SJSA1 (cell line): ENCODE measurements around the gene DNAH8. TPM values are rescaled to one million over a fixed set of nuclear protein-coding genes. Genes with fewer than 3 reads are reported as not detected.

Experiments used
- DNase-seq, 2 experiments: peaks; one replicate each; pipeline ENCODE4 v3.0.0-alpha.2; 2015 to 2020; ENCODE audit warnings: low spot score in 2 of 2, low read depth in 1 of 2
- H3K27ac ChIP-seq: fragments of 250-450 bp; sonication (Bioruptor Pico); 2 replicates; pipeline ENCODE4 v1.5.1; 2020; ENCODE audit warnings: mild to moderate bottlenecking, moderate library complexity
- H3K27me3 ChIP-seq: fragments of 250-450 bp; sonication (Bioruptor Pico); replicated peaks from 2 replicates; pipeline ENCODE4 v1.5.1; 2020; ENCODE audit warnings: mild to moderate bottlenecking, moderate library complexity
- H3K36me3 ChIP-seq: fragments of 250-450 bp; sonication (Bioruptor Pico); 2 replicates; pipeline ENCODE4 v1.5.1; 2020; ENCODE audit warnings: mild to moderate bottlenecking
- H3K4me1 ChIP-seq: fragments of 250-450 bp; sonication (Bioruptor Pico); replicated peaks from 2 replicates; pipeline ENCODE4 v1.6.1; 2021; ENCODE audit warnings: mild to moderate bottlenecking
- H3K4me3 ChIP-seq: fragments of 250-450 bp; sonication (Bioruptor Pico); 2 replicates; pipeline ENCODE4 v1.5.1; 2020; ENCODE audit warnings: mild to moderate bottlenecking
- H3K9me3 ChIP-seq: fragments of 250-450 bp; sonication (Bioruptor Pico); replicated peaks from 2 replicates; pipeline ENCODE4 v1.5.1; 2020; ENCODE audit warnings: mild to moderate bottlenecking
- total RNA-seq: library from RNA; depleted of rRNA; stranded (reverse); fragments of >200 nt; shearing (Covaris generic); gene quantifications from 2 replicates; pipeline ENCODE4 v1.2.3, GENCODE V29; 2014

DNAH8 gene
- total RNA-seq, 1 experiment from 2014 or later, result not detected

DNA sequence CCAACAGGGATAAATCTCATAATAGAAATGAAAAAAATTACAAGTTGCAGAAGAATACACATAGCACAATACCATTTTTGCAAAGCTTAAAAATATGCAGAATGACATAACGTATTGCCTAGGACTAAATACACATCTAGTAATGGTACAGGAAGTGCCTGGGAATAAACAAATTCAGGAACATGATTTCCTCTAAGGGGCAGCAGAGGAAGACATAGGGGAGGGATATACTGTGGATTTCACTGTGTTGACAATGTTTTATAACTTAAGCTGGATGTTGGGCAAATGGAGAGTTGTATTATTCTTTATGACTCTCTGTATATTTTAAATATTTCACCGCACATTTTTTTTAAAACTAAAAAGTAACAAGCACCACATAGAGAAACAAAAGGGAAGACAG, 6.6 kb upstream of the DNAH8 start:
- Histone ChIP-seq H3K27me3 (peaks cover 8% of the 10 kb centered on the region; the same call in 1 of the 2 replicates), H3K4me3 (no peak overlapping the region), H3K9me3 (no peaks in the 10 kb centered on the region), H3K4me1 (no peaks in the 10 kb centered on the region), H3K27ac (no peak overlapping the region), H3K36me3 (no peaks in the 10 kb centered on the region)
- no peak for DNase-seq

- Histone ChIP-seq H3K36me3 (no peaks in the 10 kb centered on the region), H3K9me3 (no peaks in the 10 kb centered on the region; the same call in 1 of the 2 replicates), H3K27me3 (peaks cover 34% of the 10 kb centered on the region), H3K27ac (no peak overlapping the region), H3K4me3 (no peak overlapping the region), H3K4me1 (no peaks in the 10 kb centered on the region)
- DNase-seq, result no peak
Observed at GRCh38 chr6:38713812-38714211, 1.3 kb upstream of the DNAH8 start.

DNA sequence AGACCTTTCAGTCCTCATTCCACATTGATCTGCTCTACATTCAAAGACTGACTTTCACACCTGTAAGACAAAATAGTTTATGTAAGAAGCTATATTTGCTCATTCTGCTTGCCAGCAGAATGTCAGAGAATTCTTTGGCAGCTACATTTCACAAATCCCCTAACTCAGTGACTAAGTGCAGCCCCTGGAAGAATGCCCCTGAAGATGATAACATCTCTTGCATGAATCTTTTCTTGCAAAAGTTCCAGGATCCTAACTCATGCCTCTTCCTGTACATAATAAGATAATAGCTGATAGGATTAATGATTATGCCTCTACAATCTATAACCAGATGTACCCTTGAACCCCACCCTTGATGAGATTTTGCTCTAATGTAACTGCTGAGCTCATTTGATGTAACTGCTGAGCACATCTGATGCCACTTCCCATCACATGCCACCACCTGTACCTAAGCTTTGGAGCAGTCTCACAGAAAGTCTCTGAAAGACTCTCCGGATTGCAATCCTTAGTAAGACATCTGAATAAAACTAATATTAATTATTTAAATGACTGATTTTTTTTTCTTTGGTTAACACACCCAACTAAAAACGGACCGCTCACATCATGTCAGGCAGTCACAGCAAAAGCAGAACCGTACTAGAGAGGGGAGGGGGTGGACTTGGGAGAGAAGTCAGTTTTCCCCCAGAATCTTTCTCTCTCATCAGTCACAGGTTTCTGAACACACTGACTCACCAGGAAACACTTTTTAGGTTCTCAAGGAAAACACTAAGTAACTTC, 684 bp upstream of the DNAH8 start:
- Histone ChIP-seq H3K36me3 (no peaks in the 10 kb centered on the region), H3K27ac (no peak overlapping the region), H3K4me1 (no peaks in the 10 kb centered on the region), H3K9me3 (no peaks in the 10 kb centered on the region; the same call in 1 of the 2 replicates), H3K4me3 (no peak overlapping the region), H3K27me3 (peaks cover 34% of the 10 kb centered on the region)
- DNase-seq, result no peak

- no peak overlapping the region for H3K27ac ChIP-seq
- H3K36me3 ChIP-seq, result no peaks in the 10 kb centered on the region
- DNase-seq, result no peak
- H3K4me3 ChIP-seq, result no peak overlapping the region
- H3K9me3 ChIP-seq, result no peaks in the 10 kb centered on the region; the same call in 1 of the 2 replicates
- no peaks in the 10 kb centered on the region for H3K4me1 ChIP-seq
- peaks cover 36% of the 10 kb centered on the region for H3K27me3 ChIP-seq
Observed at GRCh38 chr6:38716825-38717224, 1.7 kb downstream of the DNAH8 start.

DNA sequence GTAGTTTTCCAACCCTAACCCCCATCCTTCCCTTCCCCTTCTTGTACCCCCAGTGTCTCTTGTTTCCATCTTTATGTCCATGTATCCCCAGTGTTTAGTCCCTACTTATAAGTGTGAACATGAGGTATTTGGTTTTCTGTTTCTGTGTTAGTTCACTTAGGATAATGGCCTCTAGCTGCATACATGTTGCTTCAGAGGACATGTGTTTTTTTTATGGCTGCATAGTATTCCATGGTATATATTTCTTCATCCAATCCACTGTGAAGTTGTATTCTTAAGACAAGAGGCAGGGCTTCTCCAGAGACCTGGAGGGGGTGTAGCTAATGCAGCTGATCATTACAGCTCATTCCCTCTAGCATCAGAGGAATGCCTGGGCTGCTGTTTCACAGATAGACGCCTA, 4.2 kb downstream of the DNAH8 start:
- DNase-seq, result no peak
- Histone ChIP-seq H3K4me1 (no peaks in the 10 kb centered on the region), H3K4me3 (no peak overlapping the region), H3K9me3 (peaks cover under 1% of the 10 kb centered on the region; the same call in 1 of the 2 replicates), H3K36me3 (no peaks in the 10 kb centered on the region), H3K27ac (no peak overlapping the region), H3K27me3 (peaks cover 27% of the 10 kb centered on the region)

GRCh38 chr6:38720295-38720694, 5.2 kb downstream of the DNAH8 start:
- peaks cover 4% of the 10 kb centered on the region; the same call in 1 of the 2 replicates for H3K9me3 ChIP-seq
- no peak overlapping the region for H3K27ac ChIP-seq
- peaks cover 19% of the 10 kb centered on the region for H3K27me3 ChIP-seq
- H3K36me3 ChIP-seq, result no peaks in the 10 kb centered on the region
- no peak for DNase-seq
- H3K4me3 ChIP-seq, result no peak overlapping the region
- no peaks in the 10 kb centered on the region for H3K4me1 ChIP-seq

GRCh38 chr6:38722038-38722437, 6.9 kb downstream of the DNAH8 start:
- Histone ChIP-seq H3K4me1 (no peaks in the 10 kb centered on the region), H3K4me3 (no peak overlapping the region), H3K27ac (no peak overlapping the region), H3K9me3 (peaks cover 4% of the 10 kb centered on the region; the same call in 1 of the 2 replicates), H3K36me3 (no peaks in the 10 kb centered on the region), H3K27me3 (peaks cover 6% of the 10 kb centered on the region; the same call in 1 of the 2 replicates)
- DNase-seq, result no peak

- Histone ChIP-seq H3K9me3 (peaks cover 4% of the 10 kb centered on the region; the same call in 1 of the 2 replicates), H3K36me3 (no peaks in the 10 kb centered on the region), H3K4me1 (no peaks in the 10 kb centered on the region), H3K27me3 (peaks cover 5% of the 10 kb centered on the region; the same call in 1 of the 2 replicates), H3K4me3 (no peak overlapping the region), H3K27ac (no peak overlapping the region)
- DNase-seq, result no peak
Observed at GRCh38 chr6:38722727-38723334, 7.7 kb downstream of the DNAH8 start.

DNA sequence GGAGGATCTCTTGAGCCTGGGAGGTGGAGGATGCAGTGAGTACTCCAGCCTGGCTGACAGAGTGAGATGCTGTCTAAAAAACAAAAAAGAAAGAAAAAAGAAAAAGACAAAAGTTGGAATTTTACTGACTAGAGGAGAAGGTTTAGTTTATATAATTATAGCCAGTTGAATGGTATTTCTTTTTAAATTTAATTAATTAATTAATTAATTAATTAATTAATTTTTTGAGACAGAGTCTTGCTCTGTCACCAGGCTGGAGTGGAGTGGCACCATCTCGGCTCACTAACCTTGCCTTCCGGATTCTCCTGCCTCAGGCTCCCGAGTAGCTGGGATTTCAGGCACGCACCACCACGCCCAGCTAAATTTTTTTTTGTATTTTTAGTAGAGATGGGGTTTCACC, 8.7 kb downstream of the DNAH8 start:
- DNase-seq, result no peak
- peaks cover 3% of the 10 kb centered on the region; the same call in 1 of the 2 replicates for H3K27me3 ChIP-seq

DNA sequence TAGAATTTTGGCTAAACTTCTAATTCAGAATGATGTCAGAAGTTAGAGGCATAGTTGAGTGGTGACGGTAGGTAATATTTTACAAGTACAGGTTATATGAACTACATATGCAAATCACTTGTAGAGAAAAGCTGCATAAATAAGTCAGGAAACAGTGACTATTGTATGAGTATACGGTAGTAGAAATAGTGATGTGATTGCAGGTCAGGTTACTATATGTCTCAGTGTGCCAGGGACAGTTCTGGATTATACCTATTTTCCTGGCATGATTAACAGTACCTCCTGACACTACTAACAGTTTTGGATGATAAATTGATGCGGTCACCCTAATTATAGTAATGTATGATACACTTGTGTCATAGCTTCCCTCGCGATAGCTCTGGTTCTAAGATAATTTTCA, 9.2 kb downstream of the DNAH8 start:
- Histone ChIP-seq H3K9me3 (peaks cover 4% of the 10 kb centered on the region; the same call in 1 of the 2 replicates), H3K27me3 (peaks cover 3% of the 10 kb centered on the region; the same call in 1 of the 2 replicates), H3K27ac (no peak overlapping the region), H3K4me1 (no peaks in the 10 kb centered on the region), H3K36me3 (no peaks in the 10 kb centered on the region), H3K4me3 (no peak overlapping the region)
- no peak for DNase-seq

More for the DNA sequence above, 8.7 kb downstream of the DNAH8 start:
- peaks cover 4% of the 10 kb centered on the region; the same call in 1 of the 2 replicates for H3K9me3 ChIP-seq
- no peak overlapping the region for H3K27ac ChIP-seq
- no peaks in the 10 kb centered on the region for H3K36me3 ChIP-seq
- H3K4me1 ChIP-seq, result no peaks in the 10 kb centered on the region
- no peak overlapping the region for H3K4me3 ChIP-seq

DNA sequence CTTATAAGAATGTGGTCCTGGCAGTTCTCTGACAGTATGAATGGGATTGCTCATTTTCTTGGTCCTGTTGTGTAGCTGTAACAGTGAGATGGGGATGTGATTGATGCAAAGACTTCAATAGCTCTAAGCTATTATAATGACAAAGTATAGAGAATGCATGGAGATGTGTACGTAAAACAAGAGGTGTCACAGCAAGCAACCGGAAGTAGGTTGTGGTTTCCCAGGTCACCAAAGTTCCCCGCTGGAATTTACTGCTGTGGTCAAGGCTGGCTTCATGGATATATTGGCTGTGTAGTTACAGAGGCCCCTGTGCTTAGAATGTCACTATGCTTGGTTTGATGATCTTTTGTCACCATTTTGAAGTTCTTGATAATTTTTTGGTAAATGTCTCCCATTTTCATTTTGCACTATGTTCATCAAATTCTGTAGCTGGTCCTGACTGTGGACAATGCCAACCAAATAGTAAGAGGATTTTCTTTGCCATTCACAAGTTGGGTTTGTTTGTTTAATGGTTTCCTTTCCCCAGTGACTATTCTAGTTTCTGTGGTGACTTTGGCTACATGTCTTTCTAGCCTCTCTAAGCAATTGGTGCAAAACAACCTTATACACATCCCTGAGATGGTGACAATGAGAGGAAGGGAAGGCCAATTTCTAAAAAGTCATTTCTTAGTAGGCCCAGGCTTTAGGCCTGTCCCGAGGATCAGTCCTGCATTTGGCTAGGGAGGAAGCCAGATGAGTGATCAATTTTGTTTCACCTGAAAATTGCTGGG, 10.5 kb downstream of the DNAH8 start:
- H3K27me3 ChIP-seq, result peaks cover 3% of the 10 kb centered on the region; the same call in 1 of the 2 replicates
- DNase-seq, result no peak
- H3K4me3 ChIP-seq, result no peak overlapping the region
- H3K36me3 ChIP-seq, result no peaks in the 10 kb centered on the region
- H3K27ac ChIP-seq, result no peak overlapping the region
- no peaks in the 10 kb centered on the region for H3K4me1 ChIP-seq
- peaks cover 4% of the 10 kb centered on the region; the same call in 1 of the 2 replicates for H3K9me3 ChIP-seq

DNA sequence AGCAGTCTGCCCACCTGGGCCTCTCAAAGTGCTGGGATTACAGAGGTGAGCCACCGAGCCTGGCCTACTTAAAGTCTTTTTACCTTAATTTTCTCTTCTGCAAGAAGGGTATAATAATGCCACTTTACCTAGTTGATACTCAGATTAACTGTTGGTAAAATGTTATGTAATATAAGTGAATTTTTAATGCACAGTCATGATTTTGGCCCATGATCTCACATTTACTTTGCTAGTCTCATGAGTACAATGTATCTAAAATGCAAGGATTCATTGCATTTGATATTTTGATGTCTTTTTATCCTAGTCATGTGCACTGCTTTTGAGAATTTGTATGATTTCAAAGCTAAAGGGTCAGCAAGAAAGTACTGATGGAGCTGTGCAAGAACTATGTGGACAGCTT, 13.1 kb downstream of the DNAH8 start:
- no peaks in the 10 kb centered on the region for H3K4me1 ChIP-seq
- no peak for DNase-seq
- no peak overlapping the region for H3K4me3 ChIP-seq
- no peaks in the 10 kb centered on the region; the same call in 1 of the 2 replicates for H3K27me3 ChIP-seq
- no peak overlapping the region for H3K27ac ChIP-seq
- no peaks in the 10 kb centered on the region for H3K36me3 ChIP-seq
- H3K9me3 ChIP-seq, result peaks cover 4% of the 10 kb centered on the region; the same call in 1 of the 2 replicates

DNA sequence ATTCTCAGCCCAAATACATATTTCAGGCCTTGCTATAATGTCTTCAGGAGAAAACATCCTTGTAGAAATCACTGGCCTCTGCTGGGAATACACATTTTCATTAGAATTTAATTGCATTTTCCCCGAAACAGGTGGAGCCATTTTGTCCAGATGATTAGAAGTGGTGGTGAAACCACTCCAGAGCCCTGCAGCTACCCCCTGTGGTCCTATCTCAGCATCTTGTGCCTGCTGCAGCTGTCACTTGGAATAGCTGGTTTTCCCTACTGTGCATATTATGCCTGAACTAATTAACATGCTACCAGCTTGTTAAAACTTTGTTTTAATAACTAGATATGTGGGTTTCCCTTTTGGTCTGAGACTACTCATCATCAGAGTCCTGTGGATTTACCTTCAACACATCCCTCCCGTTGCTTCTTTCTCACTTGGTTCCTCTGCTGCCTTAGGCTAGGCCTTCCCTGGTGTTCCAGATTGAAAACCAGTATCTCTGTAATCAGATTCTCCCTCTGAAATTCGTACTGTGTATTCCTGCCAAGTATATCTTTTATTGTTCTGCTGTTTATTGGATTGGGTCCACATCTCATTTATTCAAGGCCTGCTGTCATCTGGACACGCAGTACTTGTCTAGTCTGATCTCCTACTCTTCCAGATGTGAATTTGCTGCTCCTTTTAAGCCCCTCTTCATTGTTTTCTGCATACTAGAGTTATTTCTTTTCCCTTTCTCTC, 15.2 kb downstream of the DNAH8 start:
- H3K27ac ChIP-seq, result no peak overlapping the region
- H3K36me3 ChIP-seq, result no peaks in the 10 kb centered on the region
- no peaks in the 10 kb centered on the region for H3K4me1 ChIP-seq
- no peak overlapping the region for H3K4me3 ChIP-seq
- H3K27me3 ChIP-seq, result no peaks in the 10 kb centered on the region; the same call in 1 of the 2 replicates
- no peak for DNase-seq
- no peaks in the 10 kb centered on the region for H3K9me3 ChIP-seq
